Stimulated activated CD4-positive, alpha-beta T cell treated with anti-CD3 and anti-CD28 coated beads, Interleukin-12 subunit alpha, Interleukin-12 subunit beta, amount 100 ng/mL, for 24 hours (primary cell): Measurements from ENCODE around the gene RRAGA.
"Not testable (repeated sequence)": the region's sequence is repeated elsewhere in the genome, so short reads cannot be mapped to it uniquely, and the experiment has no call there.

Source experiments
- DNase-seq, 2 experiments: peaks; one replicate each; pipeline ENCODE4 v3.0.0-alpha.2; 2020; ENCODE audit warnings: low read depth in 2 of 2

Gene RRAGA

DNA sequence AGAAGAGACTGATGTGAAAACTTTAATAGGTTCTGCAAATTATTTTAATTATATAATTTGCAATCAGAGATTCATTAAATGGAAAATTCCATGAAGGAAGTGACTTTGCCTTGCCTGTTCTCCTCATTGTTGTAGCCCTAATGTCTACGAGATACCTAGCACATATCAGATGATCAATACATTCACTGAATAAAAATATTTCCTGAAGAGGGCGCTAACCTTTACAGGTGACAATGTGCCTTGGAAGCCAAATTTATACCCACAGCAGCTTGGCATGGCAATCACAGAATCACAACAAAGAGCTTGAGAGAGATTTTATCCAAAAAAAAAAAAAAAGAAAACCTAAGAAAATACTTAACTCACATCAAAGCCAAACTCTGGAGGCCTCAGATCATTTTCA is 36.1 kb downstream of the RRAGA start:
- DNase-seq, result no peak

DNA sequence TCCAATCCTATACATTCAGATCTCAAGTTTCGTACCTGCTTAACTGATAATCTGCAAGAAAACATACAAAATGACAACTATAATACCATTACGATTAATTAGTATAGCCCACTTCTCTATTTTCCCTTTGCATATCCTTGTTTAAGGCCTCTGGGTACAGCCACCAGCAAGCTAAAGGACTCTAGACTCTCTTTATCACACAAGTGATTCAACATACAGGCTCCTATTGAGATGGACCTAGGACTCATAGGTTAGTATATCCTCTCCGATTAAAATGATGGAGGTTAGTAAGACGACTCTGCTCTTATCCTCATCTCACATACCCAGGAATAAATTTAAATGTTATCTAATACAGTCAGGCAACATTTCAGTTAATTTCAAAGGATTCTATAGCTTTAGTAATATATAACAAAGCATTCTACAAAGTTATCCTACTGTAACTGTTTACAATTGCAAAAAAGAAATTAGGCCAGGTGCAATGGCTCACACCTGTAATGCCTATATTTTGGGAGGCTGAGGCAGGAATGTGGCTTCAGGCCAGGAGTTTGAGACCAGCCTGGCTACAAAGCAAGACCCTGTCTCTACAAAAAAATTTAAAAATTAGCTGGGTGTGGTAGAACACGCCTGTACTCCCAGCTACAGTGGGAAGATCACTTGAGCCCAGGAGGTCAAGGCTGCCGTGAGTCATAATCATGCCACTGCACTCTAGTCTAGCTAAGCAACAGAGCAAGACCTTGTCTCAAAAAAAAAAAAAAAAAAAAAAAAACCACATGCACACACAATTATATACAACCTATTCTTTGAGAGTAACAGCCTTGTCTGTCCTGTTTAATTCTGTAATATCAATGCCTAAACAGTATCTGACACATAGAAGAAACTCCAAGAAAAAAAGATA is 38.1 kb downstream of the RRAGA start:
- no peak for DNase-seq

DNA sequence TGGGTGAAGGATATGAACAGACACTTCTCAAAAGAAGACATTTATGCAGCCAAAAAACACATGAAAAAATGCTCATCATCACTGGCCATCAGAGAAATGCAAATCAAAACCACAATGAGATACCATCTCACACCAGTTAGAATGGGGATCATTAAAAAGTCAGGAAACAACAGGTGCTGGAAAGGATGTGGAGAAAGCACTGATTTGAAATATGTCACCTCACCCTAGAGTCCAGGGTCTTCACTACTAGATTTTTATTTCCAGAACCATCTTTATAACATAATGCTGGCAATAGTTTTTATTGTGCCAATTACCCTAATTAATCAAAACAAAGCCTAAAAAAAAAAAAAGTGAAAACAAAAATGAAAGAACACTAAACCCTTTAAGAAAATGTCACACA is 48.2 kb downstream of the RRAGA start:
- DNase-seq, result not testable (repeated sequence)
